Esophagus mucosa (tissue), 1 donor: ENCODE data around the gene CLIC1. TPM values are rescaled to one million over a fixed set of nuclear protein-coding genes. Genes with fewer than 3 reads are reported as not detected.
A peak's percentile ranks its signal among the peaks of the same experiment; 100 is the strongest.

Experiments used
- ATAC-seq: fragments of 200-7000 bp; cut with Tn5 transposase; one replicate; pipeline ENCODE4 v1.9.1; 2020
- total RNA-seq: library from RNA; stranded (reverse); gene quantifications from one replicate; pipeline ENCODE4 v1.2.4, GENCODE V29; 2023
- donor health status: DM: yes; HTN: yes; CAD: no.

Gene CLIC1
- total RNA-seq, 1 donor from 2014 or later, result 372 TPM

DNA sequence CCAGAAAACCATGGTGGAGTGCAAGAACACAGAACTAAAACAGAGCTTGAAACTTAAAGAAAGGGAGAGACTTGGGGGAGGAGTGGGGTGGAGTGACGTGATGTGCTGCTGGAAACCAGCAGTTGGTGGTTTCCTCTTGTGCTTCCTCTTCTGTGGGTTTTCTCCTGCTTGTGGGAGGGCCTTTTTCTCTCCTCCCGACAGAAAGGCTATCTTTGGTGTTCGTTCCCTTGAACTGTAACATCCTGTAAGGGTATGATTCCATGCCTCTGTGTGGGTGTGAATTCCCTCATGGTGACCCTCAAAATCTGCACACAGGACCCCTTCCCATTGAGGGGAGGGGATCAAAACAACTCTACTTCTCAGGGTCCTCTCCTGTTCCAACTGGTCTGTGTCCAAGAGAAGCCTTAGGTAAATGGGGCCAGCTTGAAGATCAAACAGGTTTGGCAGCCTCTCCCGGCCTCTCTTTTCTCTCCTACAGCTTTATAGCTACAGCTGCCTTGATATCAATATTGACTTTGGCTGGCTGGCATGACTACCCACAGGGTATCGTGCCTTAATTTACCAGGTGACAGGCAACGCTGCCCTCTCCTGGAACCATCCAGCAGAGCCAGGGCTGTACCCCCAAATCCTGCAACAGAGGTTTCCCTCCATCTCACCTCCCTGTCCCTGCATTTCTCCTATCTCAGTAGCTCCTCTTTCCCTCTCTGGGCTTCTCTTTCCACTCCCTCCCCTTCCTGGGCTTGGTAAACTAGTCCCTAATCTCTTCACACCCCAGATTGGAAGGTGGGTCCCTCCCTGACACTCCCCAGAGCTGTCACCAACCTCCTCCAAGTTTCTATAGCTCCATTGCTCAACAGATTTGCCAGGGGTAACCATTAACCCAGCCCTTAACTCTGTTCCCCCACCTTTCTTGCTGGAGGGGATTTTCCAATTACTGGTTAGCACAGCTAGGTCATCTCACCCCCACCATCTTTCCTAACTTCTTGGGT is 2.0 kb upstream of the CLIC1 start:
- peak; percentile 52 for ATAC-seq

DNA sequence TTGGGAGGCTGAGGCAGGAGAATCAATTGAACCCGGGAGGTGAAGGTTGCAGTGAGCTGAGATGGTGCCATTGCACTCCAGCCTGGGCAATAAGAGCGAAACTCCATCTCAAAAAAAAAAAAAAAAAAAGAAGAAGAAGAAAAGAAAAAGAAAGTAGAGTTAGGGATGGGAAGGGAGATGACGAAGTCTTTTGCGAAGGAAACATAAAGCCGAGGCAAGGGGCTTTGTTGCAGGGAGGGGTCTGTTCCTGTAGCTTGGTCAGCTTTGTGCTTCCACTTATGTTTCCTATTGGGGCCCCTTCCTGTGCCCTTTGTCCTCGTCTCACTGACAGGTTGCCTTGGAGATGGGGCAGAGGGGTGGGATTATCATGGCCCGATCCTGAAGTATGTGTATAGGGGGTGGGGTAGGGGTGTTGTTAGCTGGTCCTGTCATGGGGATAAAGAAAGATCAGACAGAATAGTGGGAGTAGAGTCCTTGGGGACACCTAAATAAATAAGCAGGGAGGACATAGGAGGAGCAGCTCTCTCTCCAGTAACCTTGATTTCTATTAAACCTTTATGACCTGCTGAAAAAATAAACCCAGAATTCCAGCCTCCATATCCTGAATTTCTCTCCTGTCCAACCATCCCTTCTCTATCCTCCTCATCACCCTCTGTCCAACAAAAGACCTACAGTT is 1.1 kb upstream of the CLIC1 start:
- ATAC-seq, result no peak

DNA sequence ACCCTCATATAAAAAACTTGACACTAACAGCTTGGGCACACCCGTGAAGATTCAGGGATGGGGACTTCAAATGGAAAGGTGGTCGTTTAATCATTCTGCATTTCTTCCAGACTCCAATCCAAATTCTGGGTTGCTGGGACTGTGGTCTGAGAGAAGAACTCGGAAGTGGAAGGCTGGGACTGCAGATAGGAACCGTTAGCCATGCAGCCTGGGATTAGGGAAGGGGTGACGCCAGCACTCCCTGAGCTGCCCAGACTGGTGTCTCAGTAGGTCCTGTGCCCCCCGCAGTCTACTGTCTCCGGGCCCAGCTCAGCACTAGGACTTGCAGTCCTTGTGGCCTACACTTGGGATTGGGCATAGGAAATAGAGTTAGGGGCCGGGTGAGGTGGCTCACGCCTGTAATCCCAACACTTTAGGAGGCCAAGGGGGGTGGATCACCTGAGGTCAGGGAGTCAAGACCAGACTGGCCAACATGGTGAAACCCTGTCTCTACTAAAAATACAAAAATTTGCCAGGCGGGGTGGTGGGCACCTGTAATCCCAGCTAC is 511 bp upstream of the CLIC1 start:
- no peak for ATAC-seq

DNA sequence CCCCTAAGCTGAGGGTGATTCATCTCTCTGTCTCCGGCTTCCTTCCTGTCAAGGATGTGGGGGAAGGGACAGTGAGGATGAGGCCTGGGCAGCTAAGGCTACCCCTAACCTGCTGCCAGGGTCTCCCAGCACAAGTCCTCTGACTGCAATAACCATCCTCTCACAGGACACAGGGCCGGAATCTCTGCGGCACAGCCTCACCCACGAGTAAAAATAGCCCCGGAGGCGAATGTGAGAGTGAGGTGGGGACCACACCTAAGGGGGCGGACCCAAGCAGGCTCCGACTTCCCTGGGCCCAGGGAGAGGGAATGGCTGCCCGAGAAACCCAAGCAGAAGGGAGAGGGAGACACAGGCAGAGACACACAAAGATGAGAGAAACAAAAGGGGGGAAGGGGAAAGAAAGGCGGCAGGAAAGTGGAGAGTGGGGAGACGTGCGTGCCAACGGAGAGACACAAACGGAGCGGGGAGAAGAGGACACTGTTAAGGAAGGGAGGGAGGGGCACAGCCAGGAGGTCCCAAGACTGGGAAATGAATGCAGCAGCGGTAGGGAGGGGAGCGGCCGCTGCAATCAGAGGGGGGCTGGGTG is 1.4 kb downstream of the CLIC1 start:
- peak; percentile 27 for ATAC-seq

DNA sequence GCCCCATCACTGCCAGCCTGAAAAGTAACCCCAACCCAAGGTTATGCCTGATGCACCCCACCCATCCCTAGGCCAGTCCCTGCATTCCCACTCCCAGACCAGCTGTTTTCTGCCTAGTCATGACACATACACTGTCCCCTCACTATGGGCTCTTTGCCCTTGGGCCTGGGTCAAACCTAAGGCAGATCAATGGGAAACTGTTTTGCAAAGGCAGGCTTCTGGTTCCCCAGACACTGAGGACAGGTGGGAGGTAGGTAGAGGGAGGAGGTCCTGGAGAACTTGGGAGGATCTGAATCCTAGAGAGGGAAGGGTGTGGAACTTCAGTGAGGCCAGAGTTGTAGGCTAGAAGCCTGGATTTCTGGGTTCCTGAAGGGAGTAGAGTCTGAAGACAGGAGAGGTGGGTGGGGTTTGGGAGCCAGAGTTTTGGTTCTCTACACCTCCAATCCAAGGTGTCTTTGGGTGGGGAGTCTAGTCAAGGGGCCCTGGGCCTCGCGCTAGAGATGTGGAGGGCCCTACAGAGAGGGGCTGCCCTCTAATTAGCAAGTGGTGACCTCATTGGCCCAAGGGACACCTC is 2.0 kb downstream of the CLIC1 start:
- no peak for ATAC-seq

DNA sequence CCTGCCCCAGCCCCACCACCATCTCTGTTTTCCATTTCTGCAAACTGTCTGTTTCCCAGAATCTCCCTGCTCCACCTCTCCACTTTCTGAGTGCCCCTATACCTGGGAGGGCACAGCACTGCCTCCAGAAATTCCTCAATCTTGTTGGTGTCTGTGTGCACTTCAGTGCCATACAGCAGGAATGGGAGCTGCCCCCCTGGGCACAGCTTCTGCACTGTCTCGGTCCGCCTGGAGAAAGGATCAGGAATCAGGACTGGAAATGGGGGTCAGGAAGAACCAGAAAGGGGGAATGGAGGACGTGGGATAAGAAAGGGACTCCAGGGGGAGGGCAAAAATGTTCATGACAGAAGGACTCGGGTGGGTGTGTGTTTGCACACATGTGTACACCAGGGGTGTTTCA is 2.6 kb downstream of the CLIC1 start:
- no peak for ATAC-seq

DNA sequence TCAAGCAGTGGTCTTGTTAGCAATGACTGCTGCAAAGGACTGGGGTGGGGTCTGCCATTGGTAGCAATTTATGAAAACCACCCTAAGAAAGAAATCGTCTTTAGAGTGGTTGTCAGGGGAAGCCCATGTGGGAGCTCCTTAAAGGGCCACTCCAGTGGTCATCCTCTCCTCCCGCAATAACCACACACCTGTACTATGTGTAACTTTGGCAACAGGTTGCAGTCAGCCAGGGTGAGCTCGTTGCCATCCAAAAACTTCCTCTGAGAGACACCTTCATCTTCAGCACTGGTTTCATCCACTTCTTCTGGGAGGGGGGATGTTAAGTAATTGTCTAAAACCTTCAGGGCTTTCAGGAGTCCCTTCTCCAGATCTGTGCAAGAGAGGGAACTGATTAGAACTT is 4.3 kb downstream of the CLIC1 start:
- no peak for ATAC-seq

DNA sequence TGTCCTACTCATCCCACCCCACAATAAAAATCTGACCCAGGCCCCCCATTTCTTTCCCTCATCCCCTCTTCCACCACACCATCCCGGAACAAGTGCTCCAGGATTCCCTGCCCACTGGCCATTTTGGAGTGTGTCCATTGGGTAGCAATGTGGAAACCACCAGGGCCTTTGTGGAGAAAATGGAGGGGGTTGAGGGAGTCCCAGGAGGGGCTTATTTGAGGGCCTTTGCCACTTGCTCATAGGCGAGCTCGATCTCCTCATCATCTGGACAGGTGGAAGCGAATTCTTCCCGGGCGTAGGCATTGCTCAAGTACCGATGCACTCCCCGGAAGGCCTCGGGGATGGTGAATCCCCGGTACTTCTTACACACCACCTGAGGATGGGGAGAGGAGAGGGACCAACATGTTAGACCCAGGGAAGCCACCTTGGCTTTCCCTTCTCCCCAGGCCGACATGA is 5.7 kb downstream of the CLIC1 start:
- ATAC-seq, result no peak

DNA sequence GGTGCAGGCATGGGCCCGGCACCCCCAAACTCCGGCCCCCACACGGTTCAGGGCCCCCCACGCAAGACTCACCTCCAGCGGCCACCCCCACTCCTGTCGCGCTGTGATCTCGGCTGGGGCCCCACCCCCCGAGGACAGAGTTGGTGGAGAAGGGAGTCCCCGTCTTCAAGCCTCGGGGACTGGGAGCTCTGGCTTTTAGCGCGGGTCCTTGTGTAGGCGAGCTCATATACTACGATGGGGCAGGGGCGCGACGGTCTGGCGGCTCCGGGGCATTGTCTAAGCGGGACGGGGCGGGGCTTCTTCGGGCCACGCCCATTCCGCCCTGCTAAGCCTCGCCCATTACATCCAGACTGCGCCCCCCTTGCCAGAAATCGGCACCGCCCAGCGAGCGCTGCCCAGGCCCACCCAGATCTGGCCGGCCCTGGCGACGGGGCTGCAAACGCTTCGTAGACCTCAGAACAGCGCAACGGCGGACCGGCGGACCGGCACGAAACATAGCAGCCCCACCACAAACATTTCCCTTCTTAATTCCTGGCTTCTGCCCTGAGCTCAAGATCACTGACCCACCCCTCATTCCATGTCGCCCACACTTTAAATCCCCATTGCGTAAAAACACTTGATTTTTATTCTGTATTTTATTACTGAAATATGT is 6.2 kb downstream of the CLIC1 start:
- peak; percentile 51 for ATAC-seq

DNA sequence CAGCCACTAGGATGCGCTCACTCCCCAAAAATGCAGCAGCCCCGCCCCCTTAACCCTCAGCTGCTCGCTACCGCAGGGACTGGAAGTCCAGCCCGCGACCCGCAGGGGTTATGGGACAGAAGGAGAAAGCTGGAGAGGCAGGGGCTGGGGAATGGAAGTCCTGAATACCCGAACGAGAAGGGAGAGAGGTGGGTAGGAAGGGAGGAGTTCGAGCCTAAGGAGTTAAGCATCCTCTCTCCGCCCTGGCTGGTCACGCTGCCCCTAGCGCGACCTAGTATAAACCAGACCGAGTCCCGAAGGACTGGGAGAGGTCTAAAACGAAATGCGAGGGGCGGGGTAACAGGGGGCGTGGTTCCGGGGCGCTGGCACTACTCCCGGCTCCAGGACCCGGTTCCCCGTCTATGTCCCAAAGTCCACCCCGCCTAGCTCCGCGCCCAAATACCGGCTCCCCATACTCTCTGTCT is 6.8 kb downstream of the CLIC1 start:
- ATAC-seq, result peak; percentile 79

DNA sequence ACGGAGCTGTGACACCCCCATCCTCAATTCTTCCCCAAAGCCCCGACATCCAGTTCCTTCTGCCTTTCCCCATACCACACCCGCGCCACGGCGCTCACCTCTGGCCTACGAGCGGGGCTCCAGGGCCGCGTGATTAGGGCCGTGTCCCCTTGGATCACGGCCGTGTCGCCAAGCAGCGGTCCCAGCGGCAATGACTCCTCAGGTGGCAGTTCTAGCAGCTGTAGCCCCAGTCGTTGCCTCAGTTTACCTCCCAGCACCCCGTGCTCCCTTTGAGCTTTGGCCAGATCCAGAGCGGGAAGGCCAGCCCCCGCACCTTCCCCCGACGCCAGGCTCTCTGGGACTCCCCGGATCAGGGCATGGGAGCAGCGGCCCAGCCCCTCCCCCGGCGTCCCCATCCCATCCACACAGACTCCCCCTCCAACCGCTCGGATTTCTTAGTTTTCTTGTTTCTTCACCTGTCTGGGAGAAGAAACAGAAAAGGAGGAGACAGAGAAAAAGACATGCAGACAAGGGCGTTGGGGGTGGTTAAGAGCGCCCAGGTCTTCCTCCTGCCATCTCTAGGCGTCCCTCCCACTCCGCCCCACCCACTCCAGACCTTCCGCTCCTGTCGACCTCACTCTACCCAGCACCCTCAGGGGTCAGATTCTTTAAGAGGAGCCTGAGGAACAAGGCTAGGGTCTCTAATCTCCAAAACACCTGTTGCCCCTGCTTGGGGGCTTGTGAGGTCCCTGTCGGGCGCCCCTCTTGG is 7.4 kb downstream of the CLIC1 start, which contains the start of gene DDAH2:
TSS of gene DDAH2 (minus strand) at position 533 of the 748 bp plus-strand sequence. CDS start at position 395, 138 bp downstream.
- ATAC-seq, result peak; percentile 43

DNA sequence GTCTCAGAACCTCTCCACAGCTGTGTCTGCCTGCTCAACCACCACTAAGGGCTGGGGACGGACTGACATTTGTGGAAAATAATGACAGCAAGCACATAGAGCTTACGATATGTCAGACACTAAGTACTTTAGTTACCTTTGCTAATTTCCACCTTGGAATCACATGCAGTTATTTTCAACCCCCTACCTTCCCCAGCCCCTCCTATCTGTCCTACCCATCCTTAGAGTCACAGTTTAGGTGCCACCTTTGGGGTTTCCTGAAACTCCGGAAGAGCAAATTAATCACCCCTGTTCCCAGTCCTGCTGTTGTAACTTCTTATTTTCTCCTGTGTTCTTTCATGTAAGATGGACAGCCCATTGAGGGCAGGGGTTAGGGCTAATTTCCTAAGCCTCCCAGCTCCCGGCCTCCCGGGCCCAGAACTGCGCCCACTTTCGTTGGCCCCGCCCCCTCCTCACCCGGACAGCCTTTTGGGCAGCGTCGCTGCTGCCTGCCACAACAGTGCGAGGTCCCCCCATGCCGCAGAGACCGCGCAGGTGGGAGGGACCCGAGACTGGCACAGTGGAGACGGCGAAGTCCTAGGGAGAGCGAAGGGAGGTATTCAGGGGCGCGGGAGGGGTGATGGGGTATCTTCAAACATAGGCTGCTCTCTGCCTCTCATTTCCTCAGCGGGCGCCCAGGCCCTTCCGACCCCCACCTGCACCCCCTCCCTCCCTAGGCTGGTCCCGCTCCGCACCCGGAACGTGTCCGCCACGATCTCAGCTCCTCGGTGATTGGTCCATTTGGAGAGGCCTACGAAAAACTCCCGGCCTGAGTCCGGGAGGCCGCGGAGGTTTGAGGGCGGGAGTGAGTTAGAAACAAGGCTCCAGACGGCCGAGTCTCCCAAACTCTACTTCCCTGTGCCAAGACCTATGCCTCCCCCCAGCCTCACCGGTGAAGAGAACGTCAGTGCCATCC is 8.3 kb downstream of the CLIC1 start:
- ATAC-seq, result no peak

DNA sequence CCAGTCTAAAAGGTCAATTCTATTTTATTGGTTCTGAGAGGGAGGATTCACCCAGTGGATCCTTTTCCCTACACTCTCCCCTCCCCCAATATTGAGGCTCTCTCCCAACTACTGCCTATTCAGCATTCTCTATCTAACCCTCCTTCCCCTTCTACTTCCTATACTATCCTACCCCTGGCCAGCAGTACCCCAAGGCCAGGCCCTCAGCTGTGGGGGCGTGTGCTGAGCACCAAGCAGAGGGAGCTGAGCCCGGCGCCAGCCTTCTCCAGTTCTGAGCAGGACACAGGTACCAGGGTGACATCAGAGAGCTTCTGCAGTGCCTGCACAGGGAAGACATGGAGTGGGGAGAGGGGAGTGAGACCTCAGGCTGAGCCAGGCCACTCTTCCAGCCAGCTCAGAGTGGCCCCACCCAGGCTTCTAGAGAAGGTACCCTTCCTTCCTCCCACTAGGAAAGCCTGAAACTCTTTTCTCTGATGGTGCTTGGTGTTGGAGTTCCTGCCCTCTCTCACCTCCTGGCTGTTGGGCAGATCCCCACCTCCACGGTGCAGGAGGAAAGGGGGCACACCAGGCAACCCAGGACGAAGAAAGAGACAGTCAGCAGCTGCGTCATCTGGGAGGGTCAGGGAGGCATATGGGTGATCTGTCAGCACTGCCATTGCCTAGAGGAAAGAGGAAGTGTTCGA is 9.2 kb downstream of the CLIC1 start:
- ATAC-seq, result no peak

DNA sequence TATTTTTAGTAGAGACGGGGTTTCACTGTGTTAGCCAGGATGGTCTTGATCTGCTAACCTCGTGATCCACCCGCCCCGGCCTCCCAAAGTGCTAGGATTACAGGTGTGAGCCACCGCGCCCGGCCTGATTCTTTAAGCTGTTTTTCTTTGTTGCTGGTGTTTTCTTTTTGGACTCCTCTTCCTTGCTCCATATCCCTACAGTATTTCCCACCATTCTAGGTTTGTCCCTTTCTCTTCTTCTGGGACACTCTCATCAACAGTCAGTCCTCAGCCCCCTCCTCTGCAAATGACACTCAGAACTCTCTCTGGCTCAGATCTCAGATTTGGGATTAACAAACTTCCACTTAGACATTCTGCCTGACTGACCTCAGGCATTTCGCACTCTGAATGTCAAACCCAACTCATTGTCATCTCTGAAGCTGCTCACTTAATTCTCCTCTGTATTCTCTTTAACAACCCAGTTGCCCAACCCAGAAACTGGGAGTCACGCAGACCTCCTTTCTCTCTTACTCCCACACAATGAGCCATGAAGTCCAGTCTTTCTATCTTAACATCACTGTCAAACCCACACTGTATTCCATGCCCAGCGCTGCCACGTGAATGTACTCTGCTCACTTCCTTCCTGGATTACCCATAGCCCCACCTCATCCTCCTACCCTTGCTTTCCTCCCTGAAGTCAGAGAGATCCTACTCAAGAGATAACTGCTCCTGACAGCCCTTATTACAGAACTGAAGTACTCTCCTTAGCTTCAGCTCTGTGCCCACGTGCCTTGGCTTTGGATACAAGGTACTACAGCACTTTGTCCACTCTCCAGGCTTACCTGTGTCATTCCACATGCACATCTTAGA is 10.6 kb downstream of the CLIC1 start:
- no peak for ATAC-seq

DNA sequence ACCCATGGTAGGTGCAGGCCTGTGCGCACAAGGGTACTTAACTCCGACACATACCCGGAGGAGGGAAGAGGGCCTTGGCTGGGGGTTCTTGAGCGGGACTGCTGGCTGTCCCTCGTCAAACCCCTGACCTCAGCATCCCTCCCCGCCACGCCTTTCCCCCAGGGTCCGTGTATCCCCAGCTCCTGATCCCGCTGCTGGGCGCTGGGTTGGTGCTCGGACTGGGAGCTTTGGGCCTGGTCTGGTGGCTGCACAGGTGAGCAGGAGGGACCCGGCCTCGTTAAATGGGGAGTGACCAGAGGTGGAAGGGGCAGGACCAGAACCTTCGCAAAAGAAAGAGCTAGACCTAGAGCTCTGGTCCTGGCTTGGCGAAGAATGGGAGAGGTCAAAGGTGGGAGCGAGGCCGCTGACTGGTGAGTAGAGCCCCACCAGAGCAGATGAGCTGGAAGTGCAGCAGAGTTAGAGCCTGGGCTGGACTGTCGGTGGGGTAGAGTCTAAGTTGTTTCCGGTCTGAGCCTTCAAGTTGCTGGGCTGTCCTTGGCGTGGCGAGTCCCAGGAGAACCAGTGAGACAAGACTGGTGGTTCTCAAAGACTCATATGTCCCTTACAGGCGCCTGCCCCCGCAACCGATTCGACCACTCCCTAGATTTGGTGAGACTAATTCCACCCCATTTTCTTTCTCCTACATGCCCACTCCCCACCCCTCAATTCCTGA is 12.2 kb downstream of the CLIC1 start:
- no peak for ATAC-seq

DNA sequence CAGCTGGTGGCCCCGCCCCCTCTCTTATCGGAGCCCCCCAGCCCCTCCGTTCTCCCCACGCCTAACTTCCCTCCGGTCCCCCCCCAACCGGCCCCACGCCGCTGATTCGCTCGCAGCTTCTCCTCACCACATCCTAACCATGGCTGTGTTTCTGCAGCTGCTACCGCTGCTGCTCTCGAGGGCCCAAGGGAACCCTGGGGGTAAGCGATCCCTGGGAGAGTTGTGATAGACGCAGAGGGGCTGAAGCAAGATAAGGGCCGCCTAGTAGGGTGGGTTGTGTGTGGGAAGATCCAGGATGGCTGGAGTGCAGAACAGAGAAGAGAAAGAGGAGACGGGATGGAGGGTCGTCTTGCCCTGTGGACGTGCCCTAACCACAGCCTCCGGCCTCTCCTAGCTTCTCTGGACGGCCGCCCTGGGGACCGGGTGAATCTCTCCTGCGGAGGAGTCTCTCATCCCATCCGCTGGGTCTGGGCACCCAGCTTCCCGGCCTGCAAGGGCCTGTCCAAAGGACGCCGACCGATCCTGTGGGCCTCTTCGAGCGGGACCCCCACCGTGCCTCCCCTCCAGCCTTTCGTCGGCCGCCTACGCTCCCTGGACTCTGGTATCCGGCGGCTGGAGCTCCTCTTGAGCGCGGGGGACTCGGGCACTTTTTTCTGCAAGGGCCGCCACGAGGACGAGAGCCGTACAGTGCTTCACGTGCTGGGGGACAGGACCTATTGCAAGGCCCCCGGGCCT is 12.9 kb downstream of the CLIC1 start, which contains the start of gene MPIG6B:
TSS of gene MPIG6B (plus strand) at position 129 of the 735 bp plus-strand sequence. CDS start at position 140, 11 bp downstream.
- ATAC-seq, result no peak

DNA sequence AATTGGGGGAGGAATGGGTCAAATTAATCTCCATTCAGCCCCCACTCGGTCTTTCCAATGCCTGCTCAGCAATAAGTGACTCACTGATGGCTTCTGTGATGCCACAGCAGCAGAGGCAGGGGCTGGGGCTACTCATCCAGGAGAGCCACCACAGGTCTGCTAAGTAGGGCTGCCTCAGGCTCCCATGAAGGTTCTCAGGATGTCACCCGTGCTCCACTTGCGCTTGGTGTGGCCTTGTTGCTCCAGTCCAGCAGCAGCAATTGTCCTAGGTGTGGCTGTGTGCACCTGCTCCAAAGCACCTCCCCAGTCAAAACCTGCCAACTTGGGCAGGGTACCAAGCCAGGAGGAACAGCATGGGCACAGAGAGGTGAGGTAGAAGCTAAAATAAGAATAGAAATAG is 14.2 kb downstream of the CLIC1 start:
- no peak for ATAC-seq
